Ovary (tissue), 3 donors: ENCODE measurements around the gene C2CD4C.

Experiments
- CTCF ChIP-seq, 3 donors: fragments of 450-650 bp in 2 of 3; fragments of 200-600 bp in 1 of 3; IDR thresholded peaks; one replicate each; pipeline versions ENCODE4 v1.5.1 to v1.8.0; 2016 to 2022; ENCODE audit warnings: antibody characterized with exemption in 3 of 3, mild to moderate bottlenecking in 1 of 3
- POLR2A ChIP-seq: fragments of 450-650 bp; IDR thresholded peaks from one replicate; pipeline ENCODE4 v1.6.1; 2017; ENCODE audit warnings: antibody characterized with exemption, mild to moderate bottlenecking, moderate library complexity
- donor health status: DM: no; HTN: no; CAD: no.

GRCh38 chr19:447816-448560 lies 39.0 kb upstream of the C2CD4C start:
- TF ChIP-seq POLR2A (no peak), CTCF (IDR thresholded peaks at IDR 0.05) (no peak)
